ENCODE results near the gene PRIM2.
A peak's percentile ranks its signal among the peaks of the same experiment; 100 is the strongest.
"Not testable (repeated sequence)": the region's sequence is repeated elsewhere in the genome, so short reads cannot be mapped to it uniquely, and the experiment has no call there.

PRIM2 gene

GRCh38 chr6:57516776-57517175, 199.3 kb downstream of the PRIM2 start:
- H3K4me3 ChIP-seq (ENCODE audit: low read depth, low read length): not testable (repeated sequence)

- not testable (repeated sequence) for H3K4me3 ChIP-seq (ENCODE audit: low read depth, low read length)
Observed at GRCh38 chr6:57519198-57519597, 201.8 kb downstream of the PRIM2 start.

- H3K4me3 ChIP-seq (ENCODE audit: low read depth, low read length): not testable (repeated sequence)
Observed at GRCh38 chr6:57521085-57521484, 203.7 kb downstream of the PRIM2 start.

- not testable (repeated sequence) for H3K4me3 ChIP-seq (ENCODE audit: low read depth, low read length)
Observed at GRCh38 chr6:57523221-57523620, 205.8 kb downstream of the PRIM2 start.

GRCh38 chr6:57529755-57530154, 212.3 kb downstream of the PRIM2 start:
- not testable (repeated sequence) for H3K4me3 ChIP-seq (ENCODE audit: low read depth, low read length)

- not testable (repeated sequence) for H3K4me3 ChIP-seq (ENCODE audit: low read depth, low read length)
Observed at GRCh38 chr6:57532660-57533059, 215.2 kb downstream of the PRIM2 start.

GRCh38 chr6:57535121-57535520, 217.7 kb downstream of the PRIM2 start:
- not testable (repeated sequence) for H3K4me3 ChIP-seq (ENCODE audit: low read depth, low read length)

GRCh38 chr6:57535994-57536393, 218.6 kb downstream of the PRIM2 start:
- TF ChIP-seq CTCF (IDR thresholded peaks at IDR 0.05; ENCODE audit: borderline replicate concordance, insufficient read depth, low read depth, low read length): 0 out of 2 replicates have a peak, but pooled peaks have one; percentile 6
- H3K4me3 ChIP-seq (ENCODE audit: low read depth, low read length): not testable (repeated sequence)

- H3K4me3 ChIP-seq (ENCODE audit: low read depth, low read length): not testable (repeated sequence)
Observed at GRCh38 chr6:57537916-57538315, 220.5 kb downstream of the PRIM2 start.

GRCh38 chr6:57551961-57552360, 234.5 kb downstream of the PRIM2 start:
- H3K4me3 ChIP-seq (ENCODE audit: low read depth, low read length): not testable (repeated sequence)

GRCh38 chr6:57557855-57558254, 240.4 kb downstream of the PRIM2 start:
- not testable (repeated sequence) for H3K4me3 ChIP-seq (ENCODE audit: low read depth, low read length)

- H3K4me3 ChIP-seq (ENCODE audit: low read depth, low read length): not testable (repeated sequence)
Observed at GRCh38 chr6:57559170-57559569, 241.7 kb downstream of the PRIM2 start.

GRCh38 chr6:57562233-57562632, 244.8 kb downstream of the PRIM2 start:
- H3K4me3 ChIP-seq (ENCODE audit: low read depth, low read length): not testable (repeated sequence)

GRCh38 chr6:57572119-57572518, 254.7 kb downstream of the PRIM2 start:
- H3K4me3 ChIP-seq (ENCODE audit: low read depth, low read length): not testable (repeated sequence)

- not testable (repeated sequence) for H3K4me3 ChIP-seq (ENCODE audit: low read depth, low read length)
Observed at GRCh38 chr6:57572844-57573243, 255.4 kb downstream of the PRIM2 start.

- H3K4me3 ChIP-seq (ENCODE audit: low read depth, low read length): not testable (repeated sequence)
Observed at GRCh38 chr6:57577023-57577422, 259.6 kb downstream of the PRIM2 start.

GRCh38 chr6:57579489-57579888, 262.1 kb downstream of the PRIM2 start:
- H3K4me3 ChIP-seq (ENCODE audit: low read depth, low read length): not testable (repeated sequence)

GRCh38 chr6:57581586-57581985, 264.2 kb downstream of the PRIM2 start:
- H3K4me3 ChIP-seq (ENCODE audit: low read depth, low read length): not testable (repeated sequence)

- H3K4me3 ChIP-seq (ENCODE audit: low read depth, low read length): not testable (repeated sequence)
Observed at GRCh38 chr6:57601105-57601504, 283.7 kb downstream of the PRIM2 start.

GRCh38 chr6:57605303-57605702, 287.9 kb downstream of the PRIM2 start:
- H3K4me3 ChIP-seq (ENCODE audit: low read depth, low read length): not testable (repeated sequence)

GRCh38 chr6:57606331-57606730, 288.9 kb downstream of the PRIM2 start:
- not testable (repeated sequence) for H3K4me3 ChIP-seq (ENCODE audit: low read depth, low read length)

GRCh38 chr6:57610612-57611011, 293.2 kb downstream of the PRIM2 start:
- H3K4me3 ChIP-seq (ENCODE audit: low read depth, low read length): not testable (repeated sequence)

Data from GM12875 (cell line).